Dendritic cell treated with granulocyte-macrophage colony-stimulating factor and Interleukin-4, amounts not matched to agents 40 ng/mL and 50 ng/mL, for 4 days (primary cell): ENCODE data around the gene PTPA.
A peak's percentile ranks its signal among the peaks of the same experiment; 100 is the strongest.
"Not testable (repeated sequence)": the region's sequence is repeated elsewhere in the genome, so short reads cannot be mapped to it uniquely, and the experiment has no call there.

Experiments used
- H3K27ac Mint-ChIP-seq: one replicate; pipeline ENCODE4 v1.8.0; 2022; ENCODE audit warnings: mild to moderate bottlenecking, mixed read lengths
- H3K27me3 Mint-ChIP-seq: one replicate; pipeline ENCODE4 v1.8.0; 2022; ENCODE audit warnings: mild to moderate bottlenecking, mixed read lengths
- H3K36me3 Mint-ChIP-seq: one replicate; pipeline ENCODE4 v1.8.0; 2022; ENCODE audit warnings: low read depth, mixed read lengths
- H3K4me1 Mint-ChIP-seq: one replicate; pipeline ENCODE4 v1.8.0; 2022; ENCODE audit warnings: low read depth, mixed read lengths
- H3K4me3 Mint-ChIP-seq: one replicate; pipeline ENCODE4 v1.8.0; 2022; ENCODE audit warnings: mild to moderate bottlenecking, moderate library complexity, mixed read lengths
- H3K9me3 Mint-ChIP-seq: one replicate; pipeline ENCODE4 v1.8.0; 2022; ENCODE audit warnings: mixed read lengths
- intact Hi-C: fragments of 100-400 bp; cut with micrococcal nuclease; formaldehyde crosslinking; loops from one replicate; pipeline ENCODE4 v1.15.0; 2022

The PTPA gene

GRCh38 chr9:129109952-129110739 is 1.1 kb upstream of the PTPA start:
- H3K36me3 Mint-ChIP-seq, result peaks cover 42% of the 10 kb centered on the region
- intact Hi-C loops, result no loop called here
- H3K9me3 Mint-ChIP-seq, result no peaks in the 10 kb centered on the region
- H3K27me3 Mint-ChIP-seq, result peaks cover 5% of the 10 kb centered on the region
- peak overlapping the region; percentile 97 for H3K27ac Mint-ChIP-seq
- peak overlapping the region; percentile 92 for H3K4me3 Mint-ChIP-seq
- H3K4me1 Mint-ChIP-seq, result peaks cover 53% of the 10 kb centered on the region

- Mint-ChIP-seq H3K27ac (peak overlapping the region; percentile 97), H3K36me3 (peaks cover 34% of the 10 kb centered on the region), H3K4me1 (peaks cover 62% of the 10 kb centered on the region), H3K27me3 (peaks cover 5% of the 10 kb centered on the region), H3K9me3 (no peaks in the 10 kb centered on the region), H3K4me3 (peak overlapping the region; percentile 92)
- intact Hi-C loops, result no loop called here
These were observed 425 bp downstream of the PTPA start for GRCh38 chr9:129111528-129112151.

DNA sequence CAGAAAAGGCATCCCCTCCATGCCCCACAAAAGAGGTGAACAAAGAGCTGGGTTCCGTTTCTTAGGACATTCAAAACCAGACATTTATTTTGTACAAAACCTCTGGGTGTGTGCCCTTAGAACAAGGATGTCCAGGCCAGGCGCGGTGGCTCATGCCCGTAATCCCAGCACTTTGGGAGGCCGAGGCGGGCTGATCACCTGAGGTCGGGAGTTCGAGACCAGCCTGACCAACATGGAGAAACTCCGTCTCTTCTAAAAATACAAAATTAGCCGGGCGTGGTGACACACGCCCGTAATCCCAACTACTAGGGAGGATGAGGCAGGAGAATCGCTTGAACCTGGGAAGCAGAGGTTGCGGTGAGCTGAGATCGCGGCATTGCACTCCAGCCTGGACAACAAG is 1.3 kb downstream of the PTPA start:
- Mint-ChIP-seq H3K27ac (peak overlapping the region; percentile 97), H3K4me3 (peak overlapping the region; percentile 92), H3K36me3 (peaks cover 25% of the 10 kb centered on the region), H3K4me1 (peaks cover 60% of the 10 kb centered on the region)
- H3K27me3 Mint-ChIP-seq, intact Hi-C loops, H3K9me3 Mint-ChIP-seq: not testable (repeated sequence)

DNA sequence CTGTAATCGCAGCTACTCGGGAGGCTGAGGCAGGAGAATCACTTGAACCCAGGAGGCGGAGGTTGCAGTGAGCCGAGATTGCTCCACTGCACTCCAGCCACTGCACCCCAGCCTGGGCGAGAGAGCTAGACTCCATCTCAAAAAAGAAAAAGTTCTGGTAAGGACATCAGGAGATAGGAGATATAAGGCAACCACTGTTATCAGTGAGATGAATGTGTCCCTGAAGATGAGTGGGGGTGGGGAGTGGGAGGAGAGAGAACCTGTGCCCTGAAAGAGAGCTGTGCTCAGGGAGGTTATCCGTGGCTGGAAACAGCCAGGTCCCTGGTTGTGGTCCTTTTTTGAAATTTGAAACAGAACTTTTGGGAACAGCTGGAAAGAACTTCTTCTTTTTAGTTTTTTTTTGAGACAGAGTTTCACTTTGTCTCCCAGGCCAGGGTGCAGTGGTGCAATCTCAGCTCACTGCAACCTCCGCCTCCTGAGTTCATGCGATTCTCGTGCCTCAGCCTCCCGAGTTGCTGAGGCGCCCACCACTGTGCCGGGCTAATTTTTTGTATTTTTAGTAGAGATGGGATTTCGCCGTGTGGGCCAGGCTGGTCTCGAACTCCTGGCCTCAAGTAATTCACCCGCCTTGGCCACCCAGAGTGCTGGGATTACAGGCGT is 2.6 kb downstream of the PTPA start:
- Mint-ChIP-seq H3K4me3 (peak overlapping the region; percentile 68), H3K36me3 (peaks cover 16% of the 10 kb centered on the region), H3K9me3 (no peaks in the 10 kb centered on the region), H3K27me3 (peaks cover 5% of the 10 kb centered on the region), H3K27ac (peak overlapping the region; percentile 88), H3K4me1 (peaks cover 53% of the 10 kb centered on the region)
- intact Hi-C loops, result no loop called here

DNA sequence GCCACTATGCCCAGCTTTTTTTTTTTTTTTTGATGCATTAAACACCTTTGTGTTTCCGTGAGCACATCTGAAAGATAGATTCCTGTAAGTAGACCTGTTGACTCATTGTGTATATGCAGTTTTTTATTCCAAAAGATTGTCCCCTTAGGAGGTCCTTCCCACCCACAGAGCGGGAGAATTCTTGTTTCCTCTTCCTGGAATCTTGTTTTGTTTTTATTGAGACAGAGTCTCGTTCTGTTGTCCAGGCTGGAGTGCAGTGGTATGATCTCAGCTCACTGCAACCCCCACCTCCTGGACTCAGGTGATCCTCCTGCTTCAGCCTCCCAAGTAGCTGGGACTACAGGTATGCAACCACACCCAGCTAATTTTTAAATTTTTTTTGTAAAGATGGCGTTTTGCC is 7.6 kb downstream of the PTPA start:
- peak overlapping the region; percentile 55 for H3K27ac Mint-ChIP-seq
- H3K36me3 Mint-ChIP-seq, result peaks cover 51% of the 10 kb centered on the region
- no peaks in the 10 kb centered on the region for H3K27me3 Mint-ChIP-seq
- no peaks in the 10 kb centered on the region for H3K9me3 Mint-ChIP-seq
- no peak overlapping the region for H3K4me3 Mint-ChIP-seq
- H3K4me1 Mint-ChIP-seq, result peaks cover 26% of the 10 kb centered on the region
- intact Hi-C loops, result no loop called here

DNA sequence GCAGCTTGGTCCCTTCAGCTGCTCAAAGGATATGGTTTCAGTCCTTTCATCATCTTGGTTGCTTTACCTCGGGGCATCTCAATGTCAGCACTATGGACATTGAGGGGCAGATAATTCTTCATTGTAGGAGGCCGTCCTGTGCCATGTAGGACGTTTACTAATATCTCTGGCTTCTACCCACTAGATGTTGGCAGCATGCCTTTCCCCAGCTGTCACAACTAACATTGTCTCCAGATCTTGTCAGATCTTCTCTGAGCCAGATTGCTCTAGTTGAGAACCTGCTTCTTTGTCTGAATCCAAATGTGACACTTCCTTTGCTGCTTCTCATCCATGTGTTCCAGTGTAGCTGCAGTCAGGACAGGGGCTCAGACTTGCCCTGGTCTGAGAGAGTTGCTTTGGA is 10.3 kb downstream of the PTPA start:
- no peak overlapping the region for H3K27ac Mint-ChIP-seq

GRCh38 chr9:129122133-129122532 is 10.9 kb downstream of the PTPA start:
- H3K27me3 Mint-ChIP-seq, result no peaks in the 10 kb centered on the region
- H3K4me1 Mint-ChIP-seq, result peaks cover 16% of the 10 kb centered on the region
- H3K9me3 Mint-ChIP-seq, result no peaks in the 10 kb centered on the region
- H3K36me3 Mint-ChIP-seq, result peaks cover 84% of the 10 kb centered on the region
- intact Hi-C loops, result no loop called here
- no peak overlapping the region for H3K4me3 Mint-ChIP-seq
- no peak overlapping the region for H3K27ac Mint-ChIP-seq

More for the DNA sequence above, 10.3 kb downstream of the PTPA start:
- peaks cover 16% of the 10 kb centered on the region for H3K4me1 Mint-ChIP-seq
- H3K4me3 Mint-ChIP-seq, result no peak overlapping the region
- no peaks in the 10 kb centered on the region for H3K9me3 Mint-ChIP-seq
- H3K27me3 Mint-ChIP-seq, result no peaks in the 10 kb centered on the region
- H3K36me3 Mint-ChIP-seq, result peaks cover 78% of the 10 kb centered on the region
- intact Hi-C loops, result no loop called here

- H3K36me3 Mint-ChIP-seq, result peaks cover 92% of the 10 kb centered on the region
- intact Hi-C loops, H3K27ac Mint-ChIP-seq, H3K27me3 Mint-ChIP-seq, H3K9me3 Mint-ChIP-seq, H3K4me3 Mint-ChIP-seq: not testable (repeated sequence)
- peaks cover 16% of the 10 kb centered on the region for H3K4me1 Mint-ChIP-seq
These were observed 11.8 kb downstream of the PTPA start for GRCh38 chr9:129122976-129123375.

DNA sequence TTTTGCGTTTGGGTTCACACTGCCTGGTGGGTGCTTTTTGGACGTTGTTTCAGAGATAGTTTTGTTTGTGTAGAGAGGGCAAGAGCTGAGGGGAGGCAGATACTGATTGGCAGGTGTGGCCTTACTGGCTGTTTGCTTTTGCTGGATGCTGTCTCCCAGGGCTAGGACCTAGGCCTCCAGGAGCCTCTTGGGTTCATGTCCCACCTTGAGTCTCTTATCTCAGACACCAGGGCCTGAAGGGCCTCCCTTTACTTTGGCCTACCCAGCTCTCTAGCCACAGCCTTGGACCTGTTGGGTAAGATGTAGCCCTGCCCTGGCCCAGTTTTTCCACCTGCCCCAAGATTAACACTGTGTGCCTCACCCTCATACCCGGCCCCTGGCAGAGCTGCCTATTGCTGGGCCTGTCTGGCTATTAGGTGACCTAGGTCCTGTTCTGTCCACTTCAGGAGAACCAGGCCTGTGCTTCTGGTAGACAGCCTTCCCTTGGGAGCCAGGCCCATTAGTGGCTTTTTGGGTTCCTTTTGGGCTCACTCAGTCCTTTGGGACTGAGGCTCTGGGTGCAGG is 13.4 kb downstream of the PTPA start:
- Mint-ChIP-seq H3K9me3 (no peaks in the 10 kb centered on the region), H3K27ac (peak overlapping the region; percentile 16), H3K4me3 (no peak overlapping the region), H3K4me1 (peaks cover 11% of the 10 kb centered on the region), H3K36me3 (peaks cover 100% of the 10 kb centered on the region), H3K27me3 (no peaks in the 10 kb centered on the region)
- intact Hi-C loops, result no loop called here

- no peaks in the 10 kb centered on the region for H3K9me3 Mint-ChIP-seq
- intact Hi-C loops, result no loop called here
- peaks cover 100% of the 10 kb centered on the region for H3K36me3 Mint-ChIP-seq
These were observed 14.3 kb downstream of the PTPA start for GRCh38 chr9:129125478-129125877.

GRCh38 chr9:129126749-129127618 is 15.8 kb downstream of the PTPA start:
- intact Hi-C loops, result no loop called here
- H3K9me3 Mint-ChIP-seq, result no peaks in the 10 kb centered on the region
- H3K27me3 Mint-ChIP-seq, result no peaks in the 10 kb centered on the region
- H3K4me1 Mint-ChIP-seq, result peaks cover 17% of the 10 kb centered on the region
- no peak overlapping the region for H3K27ac Mint-ChIP-seq
- H3K4me3 Mint-ChIP-seq, result no peak overlapping the region
- peaks cover 100% of the 10 kb centered on the region for H3K36me3 Mint-ChIP-seq

More at GRCh38 chr9:129125478-129125877, 14.3 kb downstream of the PTPA start:
- H3K27me3 Mint-ChIP-seq, result no peaks in the 10 kb centered on the region
- no peak overlapping the region for H3K4me3 Mint-ChIP-seq
- peaks cover 11% of the 10 kb centered on the region for H3K4me1 Mint-ChIP-seq
- H3K27ac Mint-ChIP-seq, result no peak overlapping the region

- no peak overlapping the region for H3K27ac Mint-ChIP-seq
- no peaks in the 10 kb centered on the region for H3K27me3 Mint-ChIP-seq
- intact Hi-C loops, result no loop called here
- no peak overlapping the region for H3K4me3 Mint-ChIP-seq
- peaks cover 100% of the 10 kb centered on the region for H3K36me3 Mint-ChIP-seq
- no peaks in the 10 kb centered on the region for H3K9me3 Mint-ChIP-seq
- H3K4me1 Mint-ChIP-seq, result peaks cover 18% of the 10 kb centered on the region
These were observed 17.5 kb downstream of the PTPA start for GRCh38 chr9:129128689-129129088.

DNA sequence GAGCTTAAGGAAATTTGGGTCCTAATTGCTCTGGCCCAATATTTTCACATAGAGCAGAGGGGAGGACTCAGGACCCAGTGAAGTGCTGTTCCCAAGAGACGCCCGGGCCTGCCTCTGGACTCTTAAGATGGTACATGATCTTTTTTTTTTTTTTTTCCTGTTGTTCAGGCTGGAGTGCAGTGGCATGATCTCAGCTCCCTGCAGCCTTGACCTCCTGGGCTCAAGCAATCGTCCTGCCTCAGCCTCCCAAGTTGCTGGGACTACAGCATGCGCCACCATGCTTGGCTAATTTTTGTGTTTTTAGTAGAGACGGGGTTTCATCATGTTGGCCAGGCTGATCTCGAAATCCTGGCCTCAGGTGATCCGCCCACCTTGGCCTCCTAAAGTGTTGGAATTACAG is 19.1 kb downstream of the PTPA start:
- not testable (repeated sequence) for H3K27ac Mint-ChIP-seq

More for the DNA sequence above, 19.1 kb downstream of the PTPA start:
- H3K27me3 Mint-ChIP-seq, H3K9me3 Mint-ChIP-seq, H3K4me1 Mint-ChIP-seq, H3K4me3 Mint-ChIP-seq: not testable (repeated sequence)
- peaks cover 100% of the 10 kb centered on the region for H3K36me3 Mint-ChIP-seq
- intact Hi-C loops, result loop anchor here (2.0 to 10.0 kb wide), 2 partner anchors 481 to 655 kb away; no protein-coding TSS in a partner anchor
